ENCODE data around the gene ADARB2.
"Not testable (repeated sequence)": the region's sequence is repeated elsewhere in the genome, so short reads cannot be mapped to it uniquely, and the experiment has no call there.

Gene ADARB2

GRCh38 chr10:1230592-1231275 is 506.6 kb downstream of the ADARB2 start:
- no peak for DNase-seq

GRCh38 chr10:1230138-1230537 is 507.2 kb downstream of the ADARB2 start:
- DNase-seq, result no peak

- no peak for DNase-seq
Observed at GRCh38 chr10:1229574-1229973, 507.8 kb downstream of the ADARB2 start.

- no peak for DNase-seq
Observed at GRCh38 chr10:1229116-1229515, 508.2 kb downstream of the ADARB2 start.

GRCh38 chr10:1228467-1228975 is 508.8 kb downstream of the ADARB2 start:
- no peak for DNase-seq

- DNase-seq, result no peak
Observed at GRCh38 chr10:1227510-1228402, 509.6 kb downstream of the ADARB2 start.

GRCh38 chr10:1226907-1227306 is 510.4 kb downstream of the ADARB2 start:
- DNase-seq, result not testable (repeated sequence)

GRCh38 chr10:1219874-1220273 is 517.5 kb downstream of the ADARB2 start:
- not testable (repeated sequence) for DNase-seq

- no peak for DNase-seq
Observed at GRCh38 chr10:1217661-1218060, 519.7 kb downstream of the ADARB2 start.

GRCh38 chr10:1217237-1217587 is 520.1 kb downstream of the ADARB2 start:
- no peak for DNase-seq

- no peak for DNase-seq
Observed at GRCh38 chr10:1216574-1217236, 520.6 kb downstream of the ADARB2 start.

- DNase-seq, result no peak
Observed at GRCh38 chr10:1215862-1216573, 521.3 kb downstream of the ADARB2 start.

GRCh38 chr10:1214882-1215540 is 522.3 kb downstream of the ADARB2 start:
- no peak for DNase-seq

- no peak for DNase-seq
Observed at GRCh38 chr10:1214071-1214675, 523.2 kb downstream of the ADARB2 start.

GRCh38 chr10:1213252-1214070 is 523.9 kb downstream of the ADARB2 start:
- DNase-seq, result no peak

- DNase-seq, result no peak
Observed at GRCh38 chr10:1212571-1213141, 524.7 kb downstream of the ADARB2 start.

GRCh38 chr10:1211844-1212570 is 525.3 kb downstream of the ADARB2 start:
- DNase-seq, result no peak

GRCh38 chr10:1210667-1211066 is 526.7 kb downstream of the ADARB2 start:
- DNase-seq, result no peak

- no peak for DNase-seq
Observed at GRCh38 chr10:1209355-1209979, 527.9 kb downstream of the ADARB2 start.
